Cardiac muscle cell (in vitro differentiated cells and primary cell): ENCODE measurements around the gene NEMP2. TPM values are rescaled to one million over a fixed set of nuclear protein-coding genes. Genes with fewer than 3 reads are reported as not detected.

Experiments
- DNase-seq, 2 donors: peaks; one replicate each; pipeline versions ENCODE4 v3.0.0 to v3.0.0-alpha.2; 2010 to 2017; ENCODE audit warnings: low read depth in 1 of 2, low spot score in 1 of 2
- H3K27ac ChIP-seq: fragments of 200-600 bp; sonication (generic); 2 replicates; pipeline ENCODE4 v1.5.1; 2016
- H3K27me3 ChIP-seq: fragments of 200-600 bp; sonication (generic); 2 replicates; pipeline ENCODE4 v1.6.0; 2016; ENCODE audit warnings: control low read depth
- H3K36me3 ChIP-seq: fragments of 200-600 bp; sonication (generic); 2 replicates; pipeline ENCODE4 v1.5.1; 2016; ENCODE audit warnings: control low read depth
- H3K4me1 ChIP-seq: fragments of 200-600 bp; sonication (generic); 2 replicates; pipeline ENCODE4 v1.8.1; 2017; ENCODE audit warnings: low read depth, mild to moderate bottlenecking, mixed run types
- H3K4me3 ChIP-seq: fragments of 200-600 bp; sonication (generic); 2 replicates; pipeline ENCODE4 v1.5.1; 2016; ENCODE audit warnings: mild to moderate bottlenecking
- H3K9me3 ChIP-seq: fragments of 200-600 bp; sonication (generic); 2 replicates; pipeline ENCODE4 v1.5.1; 2017; ENCODE audit warnings: low read depth, mild to moderate bottlenecking, control low read depth
- polyA plus RNA-seq: library from polyadenylated mRNA; unstranded; fragments of >200 nt; fragmentation: Nextera tagmentation; extraction: Ambion mirVana; gene quantifications from 2 replicates; pipeline ENCODE4 v1.2.1, GENCODE V29; 2016
- total RNA-seq: library from RNA; depleted of rRNA; stranded (reverse); fragments of >200 nt; gene quantifications from 2 replicates; pipeline ENCODE4 v1.2.3, GENCODE V29; 2016
- TF ChIP-seq, protein P1 (sequence below): IDR thresholded peaks from 2 replicates; pipeline ENCODE4 v1.5.1; 2012; ENCODE audit warnings: low read depth, mild to moderate bottlenecking, low read length

The NEMP2 gene
- total and polyA plus RNA-seq, 2 experiments from 2014 or later = 2.5 to 5.4 TPM

DNA sequence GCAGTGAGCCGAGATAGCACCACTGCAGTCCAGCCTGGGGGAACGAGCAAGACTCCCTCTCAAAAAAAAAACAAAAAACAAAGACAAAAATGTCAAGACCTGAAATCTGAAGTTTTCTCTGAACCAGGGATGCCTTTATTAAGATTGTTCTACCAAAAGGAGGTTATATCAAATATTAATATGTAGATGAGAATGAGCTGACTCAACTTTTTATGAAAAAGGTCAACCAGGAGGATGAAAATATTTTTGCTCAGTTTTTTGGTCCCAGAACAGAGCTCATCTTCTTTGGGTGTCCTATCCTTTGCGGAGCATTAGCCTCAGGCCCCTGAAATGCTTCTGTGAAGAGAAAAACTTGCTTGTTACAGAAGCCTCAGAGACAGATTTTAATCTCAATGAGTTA lies 44.0 kb downstream of the NEMP2 start:
- Histone ChIP-seq H3K27me3 (no peaks in the 10 kb centered on the region), H3K4me3 (no peak overlapping the region), H3K27ac (no peak overlapping the region), H3K36me3 (no peaks in the 10 kb centered on the region), H3K4me1 (no peaks in the 10 kb centered on the region), H3K9me3 (no peaks in the 10 kb centered on the region)
- no peak for DNase-seq
- TF ChIP-seq, protein P1, sequence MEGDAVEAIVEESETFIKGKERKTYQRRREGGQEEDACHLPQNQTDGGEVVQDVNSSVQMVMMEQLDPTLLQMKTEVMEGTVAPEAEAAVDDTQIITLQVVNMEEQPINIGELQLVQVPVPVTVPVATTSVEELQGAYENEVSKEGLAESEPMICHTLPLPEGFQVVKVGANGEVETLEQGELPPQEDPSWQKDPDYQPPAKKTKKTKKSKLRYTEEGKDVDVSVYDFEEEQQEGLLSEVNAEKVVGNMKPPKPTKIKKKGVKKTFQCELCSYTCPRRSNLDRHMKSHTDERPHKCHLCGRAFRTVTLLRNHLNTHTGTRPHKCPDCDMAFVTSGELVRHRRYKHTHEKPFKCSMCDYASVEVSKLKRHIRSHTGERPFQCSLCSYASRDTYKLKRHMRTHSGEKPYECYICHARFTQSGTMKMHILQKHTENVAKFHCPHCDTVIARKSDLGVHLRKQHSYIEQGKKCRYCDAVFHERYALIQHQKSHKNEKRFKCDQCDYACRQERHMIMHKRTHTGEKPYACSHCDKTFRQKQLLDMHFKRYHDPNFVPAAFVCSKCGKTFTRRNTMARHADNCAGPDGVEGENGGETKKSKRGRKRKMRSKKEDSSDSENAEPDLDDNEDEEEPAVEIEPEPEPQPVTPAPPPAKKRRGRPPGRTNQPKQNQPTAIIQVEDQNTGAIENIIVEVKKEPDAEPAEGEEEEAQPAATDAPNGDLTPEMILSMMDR = no peak

DNA sequence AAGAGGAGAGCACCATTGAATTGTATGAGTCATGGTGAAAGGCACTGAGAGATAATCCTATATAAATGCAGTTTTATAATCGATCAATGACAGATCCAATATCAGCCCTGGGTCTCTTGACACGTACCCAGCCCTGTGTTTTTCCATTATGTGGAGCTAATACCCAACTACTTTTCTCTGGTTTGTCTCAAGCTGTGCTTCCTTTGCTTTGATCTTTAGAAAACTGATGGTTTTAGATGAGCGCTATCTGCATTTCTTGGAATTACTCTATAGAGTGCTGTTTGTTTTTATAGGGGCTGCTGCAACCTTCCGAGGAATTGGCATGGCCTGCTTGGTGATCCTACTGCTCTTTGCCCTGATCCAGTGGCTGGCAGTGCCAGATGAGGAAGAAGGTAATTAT lies 45.0 kb downstream of the NEMP2 start:
- Histone ChIP-seq H3K27me3 (no peaks in the 10 kb centered on the region), H3K4me3 (no peak overlapping the region), H3K9me3 (no peaks in the 10 kb centered on the region), H3K4me1 (no peaks in the 10 kb centered on the region), H3K27ac (no peak overlapping the region), H3K36me3 (no peaks in the 10 kb centered on the region)
- TF ChIP-seq, protein P1 = no peak
- no peak for DNase-seq

DNA sequence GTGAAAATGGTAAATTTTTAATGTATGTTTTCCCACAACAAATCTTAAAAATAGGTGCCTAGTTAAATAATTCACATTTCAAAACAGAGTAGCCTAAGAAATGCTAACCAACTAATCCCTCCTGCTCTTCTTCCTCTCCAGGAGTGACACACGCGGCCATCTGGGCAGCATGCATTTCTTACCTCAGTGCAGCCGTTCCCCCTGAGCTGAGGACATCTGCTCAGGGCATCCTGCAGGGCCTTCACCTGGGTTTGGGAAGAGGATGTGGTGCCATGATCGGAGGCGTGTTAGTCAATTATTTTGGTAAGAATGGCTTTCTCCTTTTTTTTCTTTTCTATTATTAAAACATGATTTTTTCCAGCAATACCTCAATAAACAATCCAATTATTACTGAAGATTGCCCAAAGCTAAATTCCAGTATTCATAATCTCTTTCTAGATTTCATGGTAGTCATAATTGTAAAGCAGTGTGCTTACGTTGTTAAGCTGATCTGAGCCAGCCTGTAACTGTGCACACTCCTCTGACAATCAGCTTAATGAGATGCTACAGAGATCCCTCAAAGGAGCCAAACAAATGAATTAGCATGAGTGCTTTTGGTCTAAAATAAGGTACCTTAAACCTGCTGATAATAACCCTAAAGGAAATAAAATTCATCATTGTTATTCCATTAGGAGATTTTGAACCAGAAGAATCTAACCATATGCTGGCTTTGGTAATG lies 45.8 kb downstream of the NEMP2 start:
- DNase-seq = no peak
- Histone ChIP-seq H3K27ac (no peak overlapping the region), H3K36me3 (no peaks in the 10 kb centered on the region), H3K27me3 (no peaks in the 10 kb centered on the region), H3K4me1 (no peaks in the 10 kb centered on the region), H3K9me3 (no peaks in the 10 kb centered on the region), H3K4me3 (no peak overlapping the region)
- TF ChIP-seq, protein P1 = no peak

DNA sequence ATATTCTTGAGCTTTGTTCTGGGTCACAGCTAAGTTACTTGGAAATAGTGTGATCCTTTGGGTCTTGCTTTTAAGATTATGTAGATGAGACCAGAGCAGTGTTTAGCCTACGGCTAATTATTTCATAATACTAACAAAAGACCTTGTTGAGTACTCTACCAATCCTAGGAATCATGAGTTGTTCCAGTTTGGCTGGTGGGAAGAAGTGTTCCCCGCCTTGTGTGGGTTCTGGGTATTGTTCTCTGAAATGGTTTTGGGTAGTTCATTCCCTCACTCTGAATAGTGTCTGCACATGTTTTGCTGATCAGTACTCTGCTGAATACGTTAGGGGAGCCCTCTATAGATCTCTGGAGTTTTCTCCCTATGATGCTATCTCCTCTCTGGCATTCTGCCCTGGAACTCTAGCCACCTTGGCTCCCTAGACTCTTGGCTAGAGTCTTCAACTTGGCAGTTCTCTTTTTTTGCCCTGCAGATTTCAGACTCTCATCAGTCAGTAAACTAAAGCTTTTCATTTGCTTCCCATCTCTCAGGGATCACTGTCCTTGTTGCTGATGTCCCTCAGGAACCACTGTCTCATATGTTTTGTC lies 48.4 kb downstream of the NEMP2 start:
- no peaks in the 10 kb centered on the region for H3K9me3 ChIP-seq
- H3K36me3 ChIP-seq = no peaks in the 10 kb centered on the region
- no peaks in the 10 kb centered on the region for H3K27me3 ChIP-seq
- no peak overlapping the region for H3K4me3 ChIP-seq
- no peaks in the 10 kb centered on the region for H3K4me1 ChIP-seq
- TF ChIP-seq, protein P1 = no peak
- no peak overlapping the region for H3K27ac ChIP-seq
- peak in 1 of 2 donors; percentile 16 for DNase-seq

DNA sequence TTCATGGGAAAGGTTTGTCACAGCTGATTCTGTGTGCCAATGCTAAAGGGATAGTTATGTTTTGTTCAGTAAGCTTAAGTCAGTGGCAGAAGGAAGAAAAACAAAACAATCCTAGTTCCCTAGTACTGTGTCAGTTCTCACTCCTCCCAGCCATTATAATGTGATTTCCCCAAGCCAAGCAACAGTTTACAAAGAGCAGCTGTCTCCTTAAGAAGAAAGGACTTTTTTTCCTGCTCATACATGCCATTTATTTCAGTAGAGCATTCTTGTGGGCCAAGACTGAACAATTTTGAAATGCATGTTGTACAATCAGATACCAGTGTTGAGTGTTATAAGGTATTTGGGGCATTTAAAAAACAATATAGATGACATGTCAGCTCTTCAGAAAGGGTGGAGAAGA lies 52.1 kb downstream of the NEMP2 start:
- peak in 1 of 2 donors; percentile 35 for DNase-seq
- TF ChIP-seq, protein P1 = no peak
- Histone ChIP-seq H3K4me1 (no peaks in the 10 kb centered on the region), H3K27ac (no peak overlapping the region), H3K9me3 (no peaks in the 10 kb centered on the region), H3K27me3 (no peaks in the 10 kb centered on the region), H3K4me3 (no peak overlapping the region), H3K36me3 (no peaks in the 10 kb centered on the region)
